ENCODE data around the gene PRMT2. TPM values are rescaled to one million over a fixed set of nuclear protein-coding genes. Genes with fewer than 3 reads are reported as not detected.
"Not testable (repeated sequence)": the region's sequence is repeated elsewhere in the genome, so short reads cannot be mapped to it uniquely, and the experiment has no call there.

Gene PRMT2
- total and polyA plus RNA-seq, 2 donors from 2014 or later, result 82.6 to 100 TPM

GRCh38 chr21:46628868-46629267, 6.6 kb upstream of the PRMT2 start:
- no peak for TF ChIP-seq CTCF (IDR thresholded peaks at IDR 0.05; ENCODE audit: borderline replicate concordance, extremely low read depth, insufficient read depth)
- Histone ChIP-seq H3K4me3 (ENCODE audit: low read length in 3 of 3) (no peak overlapping the region), H3K9me3 (ENCODE audit: control insufficient read depth in 2 of 3, insufficient read depth in 1 of 3, low read length in 3 of 3) (peaks cover 0 to 17% (median 0%) of the 10 kb centered on the region in 3 donors), H3K4me1 (ENCODE audit: control insufficient read depth in 2 of 3, insufficient read depth in 2 of 3, low read depth in 1 of 3, low read length in 3 of 3) (no peaks in the 10 kb centered on the region), H3K27me3 (ENCODE audit: control insufficient read depth, insufficient read depth, low read length) (no peaks in the 10 kb centered on the region), H3K9ac (ENCODE audit: low read length in 3 of 3) (no peak overlapping the region), H3K27ac (ENCODE audit: low read depth in 2 of 2, low read length in 2 of 2) (no peak overlapping the region), H3K36me3 (ENCODE audit: control insufficient read depth in 2 of 3, insufficient read depth in 3 of 3, low read length in 3 of 3) (no peaks in the 10 kb centered on the region)
- DNase-seq (no peak), FAIRE-seq (no peak)
- intact Hi-C loops (cut with DNase I), result no loop called here

- H3K27me3 ChIP-seq (ENCODE audit: control insufficient read depth, insufficient read depth, low read length); H3K4me3 ChIP-seq (ENCODE audit: low read length in 3 of 3); intact Hi-C loops (cut with DNase I); FAIRE-seq; H3K36me3 ChIP-seq (ENCODE audit: control insufficient read depth in 2 of 3, insufficient read depth in 3 of 3, low read length in 3 of 3); H3K9me3 ChIP-seq (ENCODE audit: control insufficient read depth in 2 of 3, insufficient read depth in 1 of 3, low read length in 3 of 3); H3K27ac ChIP-seq (ENCODE audit: low read depth in 2 of 2, low read length in 2 of 2); DNase-seq; H3K9ac ChIP-seq (ENCODE audit: low read length in 3 of 3); H3K4me1 ChIP-seq (ENCODE audit: control insufficient read depth in 2 of 3, insufficient read depth in 2 of 3, low read depth in 1 of 3, low read length in 3 of 3): not testable (repeated sequence)
Observed at GRCh38 chr21:46630915-46631314, 4.6 kb upstream of the PRMT2 start.

- TF ChIP-seq CTCF (IDR thresholded peaks at IDR 0.05; ENCODE audit: borderline replicate concordance, extremely low read depth, insufficient read depth), result no peak
- H3K27ac ChIP-seq (ENCODE audit: low read depth in 2 of 2, low read length in 2 of 2), result no peak overlapping the region
- H3K36me3 ChIP-seq (ENCODE audit: control insufficient read depth in 2 of 3, insufficient read depth in 3 of 3, low read length in 3 of 3), result no peaks in the 10 kb centered on the region
- no peak for FAIRE-seq
- no peak overlapping the region for H3K4me3 ChIP-seq (ENCODE audit: low read length in 3 of 3)
- no peak overlapping the region for H3K9ac ChIP-seq (ENCODE audit: low read length in 3 of 3)
- no peak for DNase-seq
- H3K9me3 ChIP-seq (ENCODE audit: control insufficient read depth in 2 of 3, insufficient read depth in 1 of 3, low read length in 3 of 3), result no peaks in the 10 kb centered on the region
- intact Hi-C loops (cut with DNase I), result no loop called here
- no peaks in the 10 kb centered on the region for H3K27me3 ChIP-seq (ENCODE audit: control insufficient read depth, insufficient read depth, low read length)
- peaks cover 4 to 12% (median 8%) of the 10 kb centered on the region in 3 donors for H3K4me1 ChIP-seq (ENCODE audit: control insufficient read depth in 2 of 3, insufficient read depth in 2 of 3, low read depth in 1 of 3, low read length in 3 of 3)
Observed at GRCh38 chr21:46633566-46633965, 1.9 kb upstream of the PRMT2 start.

- H3K36me3 ChIP-seq (ENCODE audit: control insufficient read depth in 2 of 3, insufficient read depth in 3 of 3, low read length in 3 of 3), result no peaks in the 10 kb centered on the region
- H3K9ac ChIP-seq (ENCODE audit: low read length in 3 of 3), result peak overlapping the region; percentile 11 to 80 (median 27)
- FAIRE-seq, result no peak
- peak overlapping the region in 1 of 2 donors; percentile 95 for H3K27ac ChIP-seq (ENCODE audit: low read depth in 2 of 2, low read length in 2 of 2)
- no peaks in the 10 kb centered on the region for H3K27me3 ChIP-seq (ENCODE audit: control insufficient read depth, insufficient read depth, low read length)
- DNase-seq, result no peak
- no peaks in the 10 kb centered on the region for H3K9me3 ChIP-seq (ENCODE audit: control insufficient read depth in 2 of 3, insufficient read depth in 1 of 3, low read length in 3 of 3)
- TF ChIP-seq CTCF (IDR thresholded peaks at IDR 0.05; ENCODE audit: borderline replicate concordance, extremely low read depth, insufficient read depth), result no peak
- H3K4me3 ChIP-seq (ENCODE audit: low read length in 3 of 3), result peak overlapping the region; percentile 63 to 98 (median 65)
- peaks cover 4 to 12% (median 8%) of the 10 kb centered on the region in 3 donors for H3K4me1 ChIP-seq (ENCODE audit: control insufficient read depth in 2 of 3, insufficient read depth in 2 of 3, low read depth in 1 of 3, low read length in 3 of 3)
- intact Hi-C loops (cut with DNase I), result no loop called here
Observed at GRCh38 chr21:46634427-46634826, 1.0 kb upstream of the PRMT2 start.
